ENCODE measurements around the gene KLHL29.
A peak's percentile ranks its signal among the peaks of the same experiment; 100 is the strongest.
"Not testable (repeated sequence)": the region's sequence is repeated elsewhere in the genome, so short reads cannot be mapped to it uniquely, and the experiment has no call there.

Gene KLHL29

GRCh38 chr2:23367760-23368159, 17.2 kb upstream of the KLHL29 start:
- DNase-seq = no peak

GRCh38 chr2:23373666-23374065, 11.3 kb upstream of the KLHL29 start:
- no peak for DNase-seq

GRCh38 chr2:23375448-23375847, 9.5 kb upstream of the KLHL29 start:
- no peak for DNase-seq

DNA sequence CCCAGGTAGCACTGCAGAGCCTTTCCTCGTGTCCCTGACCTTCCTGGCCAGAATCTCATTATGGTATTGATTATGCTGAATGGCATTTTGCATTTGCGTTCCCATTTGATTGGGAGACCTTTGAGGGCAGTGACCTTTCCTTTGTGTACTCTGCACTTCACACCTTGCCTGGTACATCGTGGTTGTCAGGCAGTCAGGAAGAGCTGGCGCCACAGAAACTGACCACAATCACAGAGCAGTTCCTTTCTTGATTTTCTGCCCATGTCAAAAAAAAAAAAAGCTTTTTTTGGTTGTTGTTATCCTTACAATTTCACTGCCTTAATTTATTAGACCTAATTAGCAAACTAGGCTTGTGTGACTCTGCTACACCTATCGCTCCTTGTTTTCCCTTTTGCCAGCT, 8.9 kb upstream of the KLHL29 start:
- DNase-seq = no peak

DNA sequence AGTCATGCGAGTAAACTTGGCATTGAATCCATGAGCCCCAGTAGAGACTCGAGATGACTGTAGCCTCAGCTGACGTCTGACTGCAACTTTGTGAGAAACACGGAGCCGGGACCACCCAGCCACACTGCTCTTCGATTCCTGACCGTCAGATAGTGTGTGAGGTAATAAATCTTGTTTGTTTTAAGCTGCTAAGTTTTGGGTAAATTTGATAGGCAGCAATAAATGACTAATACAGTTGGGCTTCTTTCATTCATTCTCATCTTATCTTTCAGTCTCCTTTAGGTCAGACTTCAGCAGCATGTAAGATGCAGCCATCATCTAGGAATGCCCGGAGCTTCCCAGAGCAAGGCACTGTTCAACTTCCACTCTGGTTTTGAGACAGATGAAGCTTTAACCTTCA, 8.0 kb upstream of the KLHL29 start:
- no peak for DNase-seq

DNA sequence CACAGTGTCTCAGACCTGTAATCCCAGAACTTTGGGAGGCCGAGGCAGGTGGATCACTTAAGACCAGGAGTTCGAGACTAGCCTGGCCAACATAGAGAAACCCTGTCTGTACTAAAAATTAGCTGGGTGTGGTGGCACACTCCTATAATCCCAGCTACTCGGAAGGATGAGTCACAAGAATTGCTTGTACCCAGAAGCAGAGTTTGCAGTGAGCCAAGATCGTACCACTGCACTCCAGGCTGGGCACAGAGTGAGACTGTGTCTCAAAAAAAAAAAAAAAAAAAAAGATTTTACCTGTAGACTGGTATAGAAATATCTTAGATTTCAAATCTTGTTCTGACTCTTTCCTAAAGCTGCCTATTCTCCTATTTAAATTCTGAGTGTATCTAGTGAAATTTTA, 7.2 kb upstream of the KLHL29 start:
- no peak for DNase-seq

DNA sequence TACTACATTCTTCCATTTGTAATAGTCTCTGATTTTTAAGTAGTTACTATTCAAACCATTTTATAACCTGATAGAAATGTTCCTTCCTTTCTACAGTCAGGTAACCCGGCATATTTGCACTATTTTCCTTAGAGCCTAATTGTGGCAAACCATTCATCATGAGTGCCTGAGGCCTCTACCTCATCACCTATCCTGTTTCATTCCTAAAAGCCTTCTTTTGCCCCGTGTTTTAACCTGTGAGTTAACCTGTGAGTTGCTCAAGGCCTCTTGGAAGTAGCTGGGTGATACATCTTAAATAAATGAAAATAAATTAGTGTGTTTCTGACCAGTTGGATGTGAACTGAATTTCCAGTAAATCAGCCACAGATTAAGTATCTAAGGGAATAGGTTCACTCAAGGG, 6.5 kb upstream of the KLHL29 start:
- no peak for DNase-seq

GRCh38 chr2:23379220-23379695, 5.7 kb upstream of the KLHL29 start:
- no peak for DNase-seq

GRCh38 chr2:23380562-23381065, 4.4 kb upstream of the KLHL29 start:
- DNase-seq = no peak

DNA sequence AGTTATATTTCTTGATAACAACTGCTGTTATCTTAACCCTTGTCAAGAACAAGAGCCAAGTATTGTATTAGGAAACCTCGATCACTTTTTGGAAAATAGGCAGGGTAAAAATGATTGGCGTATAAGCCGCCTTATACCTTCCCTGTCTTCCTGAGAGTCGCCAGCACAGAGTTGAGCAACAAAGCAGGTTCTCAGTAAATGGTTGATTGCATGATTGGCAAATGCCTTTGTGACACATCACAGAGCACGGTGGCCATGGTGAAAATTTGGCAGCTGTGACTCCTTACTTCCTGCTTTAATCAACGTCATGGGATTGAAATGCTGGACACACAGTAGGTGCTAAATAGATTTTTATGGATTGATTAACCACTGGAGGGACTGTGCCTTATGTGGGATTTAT, 3.9 kb upstream of the KLHL29 start:
- no peak for DNase-seq

GRCh38 chr2:23381485-23381884, 3.5 kb upstream of the KLHL29 start:
- no peak for DNase-seq

- no peak for DNase-seq
Measured at GRCh38 chr2:23383100-23383499, 1.9 kb upstream of the KLHL29 start.

GRCh38 chr2:23385351-23385747, 370 bp downstream of the KLHL29 start:
- peak in 11 of 58 donors; percentile 14 to 61 (median 34) for DNase-seq

GRCh38 chr2:23385748-23386338, 864 bp downstream of the KLHL29 start:
- peak in 2 of 58 donors; percentile 6 to 37 for DNase-seq

DNA sequence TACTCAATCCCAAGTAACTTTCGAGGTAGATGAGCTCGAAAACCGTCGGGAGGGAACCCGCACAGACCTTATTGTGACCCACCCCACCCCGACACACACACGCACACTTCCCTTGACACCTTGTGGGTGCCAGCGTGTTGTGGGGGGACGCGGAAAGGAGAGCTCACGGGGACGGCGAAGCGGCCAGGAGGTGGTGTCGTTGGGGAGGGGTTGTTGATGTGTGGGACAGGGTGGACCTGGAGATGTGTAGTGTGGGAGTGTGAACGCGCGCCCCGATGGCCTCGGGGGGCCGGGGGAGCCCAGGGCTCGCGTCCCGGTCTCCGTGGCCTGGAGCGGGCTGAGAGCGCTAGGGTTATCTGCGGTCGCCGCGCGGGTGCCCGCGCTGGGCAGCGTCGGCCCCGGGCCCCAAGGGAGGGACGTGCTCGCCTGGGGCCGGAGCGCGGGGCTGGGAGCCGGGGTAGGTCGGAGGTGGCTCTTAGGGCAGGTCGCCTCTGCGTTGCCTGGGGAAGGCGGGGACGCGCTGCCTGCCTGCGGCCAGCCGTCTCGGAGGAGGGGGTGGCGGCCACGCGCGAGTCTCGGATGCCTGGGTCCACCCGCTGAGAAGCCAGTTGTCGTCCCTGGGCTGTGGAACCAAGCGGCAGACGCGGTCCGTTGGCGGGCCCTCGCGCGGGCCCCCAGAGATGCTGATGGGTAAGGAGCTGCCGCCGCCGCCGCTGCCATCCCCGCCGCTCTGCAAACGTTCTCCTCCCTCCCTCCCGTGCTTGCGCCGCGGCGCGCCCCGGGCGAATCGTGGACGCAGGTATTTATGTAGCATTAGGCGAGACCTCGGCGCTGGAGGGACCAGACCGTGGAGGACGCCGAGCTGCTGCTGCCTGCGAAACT, 1.6 kb downstream of the KLHL29 start:
- peak in 15 of 58 donors; percentile 12 to 66 (median 22) for DNase-seq

GRCh38 chr2:23387221-23387550, 2.2 kb downstream of the KLHL29 start:
- DNase-seq = no peak

- no peak for DNase-seq
Measured at GRCh38 chr2:23387845-23388244, 2.9 kb downstream of the KLHL29 start.

GRCh38 chr2:23388294-23388693, 3.3 kb downstream of the KLHL29 start:
- DNase-seq = no peak

DNA sequence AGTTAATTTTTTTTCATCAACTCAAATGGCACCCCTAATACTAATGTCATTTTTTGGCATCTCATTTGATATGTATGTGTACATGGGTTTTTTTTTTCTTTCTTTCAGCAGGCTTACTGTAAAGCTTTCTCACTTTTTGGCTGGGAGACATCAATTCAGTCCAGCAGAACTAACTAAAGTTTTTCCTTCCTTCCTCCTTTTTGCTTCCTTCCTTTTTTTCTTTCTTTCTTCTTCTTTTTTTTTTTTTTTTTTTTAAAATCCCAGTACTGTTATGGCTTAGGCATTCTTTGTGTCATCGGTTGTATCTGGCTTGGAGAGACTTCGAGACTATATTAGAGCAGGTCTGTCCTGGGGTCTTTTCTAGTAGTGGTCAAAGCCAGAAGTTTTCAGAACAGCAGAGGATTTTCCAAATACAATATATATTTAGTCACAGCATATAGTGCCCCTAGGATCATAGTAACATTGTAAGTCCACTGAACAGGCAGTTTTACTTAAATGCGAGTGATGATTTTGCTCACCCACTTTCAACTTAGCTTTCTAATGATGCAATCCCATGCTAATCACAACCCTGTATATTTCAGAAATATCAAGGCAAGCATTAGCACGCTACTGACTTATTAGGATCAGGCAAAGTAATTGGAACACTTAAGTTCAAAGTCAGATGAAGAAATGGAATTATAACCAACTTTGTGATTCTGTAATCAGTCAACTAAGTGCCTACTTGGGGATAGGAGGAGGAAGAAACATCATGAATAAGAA, 4.0 kb downstream of the KLHL29 start:
- no peak for DNase-seq

GRCh38 chr2:23390152-23390551, 5.2 kb downstream of the KLHL29 start:
- DNase-seq = peak in 17 of 58 donors; percentile 3 to 53 (median 24)

- DNase-seq = not testable (repeated sequence)
Measured at GRCh38 chr2:23391237-23391736, 6.3 kb downstream of the KLHL29 start.

- DNase-seq = peak in 7 of 58 donors; percentile 9 to 54 (median 19)
Measured at GRCh38 chr2:23393722-23394121, 8.7 kb downstream of the KLHL29 start.

Measured in anterior cingulate cortex (tissue), 58 donors.